ENCODE measurements around the gene TPSB2. TPM values are rescaled to one million over a fixed set of nuclear protein-coding genes. Genes with fewer than 3 reads are reported as not detected.
A peak's percentile ranks its signal among the peaks of the same experiment; 100 is the strongest.

The TPSB2 gene
- total and polyA plus RNA-seq, 9 of the 15 experiments (the other 6 are each of a cell fraction or from before 2014, with no cell fraction given): 0.18 TPM; not detected in 8

- no peak for TF ChIP-seq ZNF395 (CRISPR knock-in tag; IDR thresholded peaks at IDR 0.05)
- no peak for TF ChIP-seq NFXL1 (CRISPR knock-in tag; IDR thresholded peaks at IDR 0.05)
- peak; percentile 90; the same call in 1 of the 2 replicates for TF ChIP-seq FOXP4 (CRISPR knock-in tag; IDR thresholded peaks at IDR 0.05; ENCODE audit: borderline replicate concordance)
- TF ChIP-seq HINFP (tag; conservative IDR thresholded peaks at IDR 0.05; ENCODE audit: low read depth): no peak
- TF ChIP-seq TFAP4 (CRISPR knock-in tag; IDR thresholded peaks at IDR 0.05; ENCODE audit: borderline replicate concordance): peak; percentile 68
- TF ChIP-seq TCF15 (CRISPR knock-in tag; IDR thresholded peaks at IDR 0.05): no peak
- TF ChIP-seq HNRNPH1 (optimal IDR thresholded peaks at IDR 0.05; ENCODE audit: low read depth, low read length): no peak
- peak; percentile 95 for TF ChIP-seq EHMT2 (IDR thresholded peaks at IDR 0.05)
- no peak for TF ChIP-seq KAT7 (CRISPR knock-in tag; IDR thresholded peaks at IDR 0.05; ENCODE audit: borderline replicate concordance)
- no peak for TF ChIP-seq HIVEP1 (CRISPR knock-in tag; IDR thresholded peaks at IDR 0.05)
- TF ChIP-seq FOSL1 (tag; conservative IDR thresholded peaks at IDR 0.05): no peak
- TF ChIP-seq ZNF644 (tag; IDR thresholded peaks at IDR 0.05; ENCODE audit: low read depth): no peak
- TF ChIP-seq DNMT1 (IDR thresholded peaks at IDR 0.05): no peak
- TF ChIP-seq KLF10 (CRISPR knock-in tag; IDR thresholded peaks at IDR 0.05): no peak
- TF ChIP-seq ZC3H4 (CRISPR knock-in tag; IDR thresholded peaks at IDR 0.05; ENCODE audit: borderline replicate concordance): no peak
- TF ChIP-seq NCOA2 (IDR thresholded peaks at IDR 0.05; ENCODE audit: partially characterized antibody in 2 of 2): no peak
- TF ChIP-seq HNRNPK (IDR thresholded peaks at IDR 0.05; ENCODE audit: low read depth, low read length, poor library complexity, severe bottlenecking): no peak
- TF ChIP-seq IRF2 (CRISPR knock-in tag; IDR thresholded peaks at IDR 0.05): no peak
- no peak for TF ChIP-seq TCF7 (IDR thresholded peaks at IDR 0.05; ENCODE audit: borderline replicate concordance)
- no peak for TF ChIP-seq EZH2 (IDR thresholded peaks at IDR 0.05; ENCODE audit: borderline replicate concordance, low read depth, low read length)
- TF ChIP-seq CBX5 (IDR thresholded peaks at IDR 0.05; ENCODE audit: borderline replicate concordance, low read depth): no peak
- TF ChIP-seq YBX1 (IDR thresholded peaks at IDR 0.05): no peak
These were observed 41.4 kb downstream of the TPSB2 start (continued) for GRCh38 chr16:1188432-1189189.

Data from K562 (cell line).